Calu3 (cell line): ENCODE data around the gene TRABD2B. TPM values are rescaled to one million over a fixed set of nuclear protein-coding genes. Genes with fewer than 3 reads are reported as not detected.

Experiments
- BruUV-seq: library from RNA; stranded (reverse); fragments of 400-500 nt; replicated peaks from 2 replicates; lab custom pipeline; 2021; lab: Mats Ljungman, UMichigan
- CTCF ChIA-PET: fragments of 300-600 bp; sonication (Branson Sonifier 250); formaldehyde crosslinking; loops from one replicate; lab custom pipeline; 2022; ENCODE audit warnings: antibody characterized with exemption; lab: Charles Lee
- DNase-seq: peaks from one replicate; pipeline ENCODE4 v3.0.0; 2022
- H3K27ac Mint-ChIP-seq: one replicate; pipeline ENCODE4 v1.8.0; 2022; ENCODE audit warnings: mixed read lengths; ENCODE audit not compliant: unreplicated experiment
- H3K27me3 Mint-ChIP-seq: one replicate; pipeline ENCODE4 v1.8.0; 2022; ENCODE audit warnings: mixed read lengths; ENCODE audit not compliant: unreplicated experiment
- H3K36me3 Mint-ChIP-seq: one replicate; pipeline ENCODE4 v1.8.0; 2022; ENCODE audit warnings: mild to moderate bottlenecking, moderate library complexity, mixed read lengths; ENCODE audit not compliant: insufficient read depth, unreplicated experiment
- H3K4me1 Mint-ChIP-seq: one replicate; pipeline ENCODE4 v1.8.0; 2022; ENCODE audit warnings: mild to moderate bottlenecking, low read depth, mixed read lengths; ENCODE audit not compliant: unreplicated experiment
- H3K4me3 Mint-ChIP-seq: one replicate; pipeline ENCODE4 v1.8.0; 2022; ENCODE audit warnings: mild to moderate bottlenecking, low read depth, moderate library complexity, mixed read lengths; ENCODE audit not compliant: unreplicated experiment
- H3K9me3 Mint-ChIP-seq: one replicate; pipeline ENCODE4 v1.8.0; 2022; ENCODE audit warnings: low read depth, mixed read lengths; ENCODE audit not compliant: unreplicated experiment
- CTCF ChIP-seq: fragments of 200-600 bp; IDR thresholded peaks from one replicate; pipeline ENCODE4 v1.8.0; 2022; ENCODE audit warnings: antibody characterized with exemption; ENCODE audit not compliant: unreplicated experiment
- intact Hi-C: fragments of 100-400 bp; cut with micrococcal nuclease; formaldehyde crosslinking; loops from one replicate; pipeline ENCODE4 v1.10.0; 2022; ENCODE audit not compliant: unreplicated experiment
- total RNA-seq: library from RNA; stranded (reverse); gene quantifications from 2 replicates; pipeline ENCODE4 v1.2.3, GENCODE V29; 2022

The TRABD2B gene
- total RNA-seq, 1 experiment from 2014 or later = 0.42 TPM

GRCh38 chr1:47834326-47834725 is 162.9 kb downstream of the TRABD2B start:
- intact Hi-C loops = no loop called here
- Mint-ChIP-seq H3K27ac (no peak overlapping the region), H3K4me1 (no peaks in the 10 kb centered on the region), H3K4me3 (no peak overlapping the region), H3K9me3 (peaks cover 3% of the 10 kb centered on the region), H3K27me3 (peaks cover 28% of the 10 kb centered on the region), H3K36me3 (no peaks in the 10 kb centered on the region)
- CTCF ChIA-PET = no interaction called here
- no peak for DNase-seq
- no TSS peak for BruUV-seq
- TF ChIP-seq CTCF = no peak

- Mint-ChIP-seq H3K27me3 (peaks cover 33% of the 10 kb centered on the region), H3K4me3 (no peak overlapping the region), H3K4me1 (no peaks in the 10 kb centered on the region), H3K9me3 (peaks cover 2% of the 10 kb centered on the region), H3K27ac (no peak overlapping the region), H3K36me3 (no peaks in the 10 kb centered on the region)
- CTCF ChIA-PET = interaction anchor here (0.7 kb wide), 1 partner anchor 110 kb away, joined by 3 read pairs; no protein-coding TSS in a partner anchor
- DNase-seq = no peak
- BruUV-seq = no TSS peak
- no peak for TF ChIP-seq CTCF
- intact Hi-C loops = no loop called here
Measured at GRCh38 chr1:47830641-47831333, 166.4 kb downstream of the TRABD2B start.

GRCh38 chr1:47830021-47830420 is 167.2 kb downstream of the TRABD2B start:
- Mint-ChIP-seq H3K4me1 (no peaks in the 10 kb centered on the region), H3K4me3 (no peak overlapping the region), H3K9me3 (no peaks in the 10 kb centered on the region), H3K27me3 (peaks cover 33% of the 10 kb centered on the region), H3K36me3 (no peaks in the 10 kb centered on the region), H3K27ac (no peak overlapping the region)
- no TSS peak for BruUV-seq
- no peak for DNase-seq
- no peak for TF ChIP-seq CTCF
- intact Hi-C loops = no loop called here
- CTCF ChIA-PET = interaction anchor here (0.7 kb wide), 1 partner anchor 109 kb away, joined by 3 read pairs; no protein-coding TSS in a partner anchor

- intact Hi-C loops = no loop called here
- BruUV-seq = no TSS peak
- TF ChIP-seq CTCF = no peak
- H3K4me1 Mint-ChIP-seq = no peaks in the 10 kb centered on the region
- no peak overlapping the region for H3K4me3 Mint-ChIP-seq
- no peaks in the 10 kb centered on the region for H3K9me3 Mint-ChIP-seq
- peaks cover 33% of the 10 kb centered on the region for H3K27me3 Mint-ChIP-seq
- no peak for DNase-seq
- no peak overlapping the region for H3K27ac Mint-ChIP-seq
- CTCF ChIA-PET = no interaction called here
- H3K36me3 Mint-ChIP-seq = no peaks in the 10 kb centered on the region
Measured at GRCh38 chr1:47828978-47829377, 168.2 kb downstream of the TRABD2B start.
